GM19467 (cell line): ENCODE data around the gene SLC22A13.

Experiments
- ATAC-seq: cut with Tn5 transposase; IDR thresholded peaks from one replicate; pipeline ENCODE4 v1.9.1; 2021; ENCODE audit warnings: mild to moderate bottlenecking, moderate library complexity; ENCODE audit not compliant: unreplicated experiment

Gene SLC22A13

DNA sequence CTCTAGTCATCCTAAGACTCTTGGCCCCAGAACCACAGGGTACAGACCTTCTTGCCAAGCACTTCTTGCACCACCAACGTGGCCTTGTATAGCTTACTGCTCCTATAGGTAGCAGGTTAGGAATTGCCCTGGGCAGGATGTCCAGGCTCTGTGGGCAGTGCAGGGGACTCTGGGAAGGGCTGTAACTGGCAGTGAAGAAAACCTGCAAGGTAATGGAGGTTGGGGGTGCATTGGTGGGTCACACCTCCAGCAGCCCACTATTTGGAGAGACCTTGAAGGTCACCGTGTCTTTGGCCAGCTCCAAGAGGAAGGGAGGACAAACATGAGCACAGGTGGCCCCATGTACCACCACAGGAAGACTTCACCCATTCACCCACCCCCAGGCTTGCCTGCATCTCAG, 59.6 kb downstream of the SLC22A13 start:
- ATAC-seq: no peak

DNA sequence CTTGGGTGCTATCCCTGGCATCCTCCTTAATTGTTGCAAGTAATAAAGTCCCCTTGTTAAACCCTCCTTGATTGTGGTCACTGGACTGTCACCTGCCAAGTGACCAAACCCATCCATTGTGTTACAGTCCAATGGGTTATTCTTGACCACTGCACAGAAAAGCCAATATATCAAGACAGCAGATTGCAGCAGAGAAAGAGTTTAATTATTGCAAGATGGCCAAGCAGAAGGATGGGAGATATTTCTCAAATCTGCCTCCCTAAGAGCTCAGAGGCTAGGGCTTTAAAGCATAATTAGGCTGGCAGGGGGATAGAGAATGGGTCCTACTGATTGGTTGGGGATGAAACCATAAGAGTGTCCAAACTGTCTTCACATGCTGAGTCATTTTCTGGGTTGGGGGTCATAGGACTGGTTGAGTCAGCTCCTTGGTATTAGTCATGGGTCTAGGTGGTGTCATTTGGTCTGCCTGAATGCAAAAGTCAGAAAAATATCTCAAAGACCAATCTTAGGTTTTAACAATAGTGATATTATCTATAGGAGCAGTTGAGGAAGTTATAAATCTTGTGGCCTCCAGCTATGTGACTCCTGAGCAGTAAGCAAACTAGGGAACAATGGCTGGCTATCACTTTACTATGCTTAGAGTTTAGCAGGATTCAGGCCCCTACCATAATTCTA, 61.9 kb downstream of the SLC22A13 start:
- ATAC-seq: no peak
